Pulmonary artery endothelial cell (primary cell): ENCODE data around the gene CNNM3. TPM values are rescaled to one million over a fixed set of nuclear protein-coding genes. Genes with fewer than 3 reads are reported as not detected.
"Not testable (repeated sequence)": the region's sequence is repeated elsewhere in the genome, so short reads cannot be mapped to it uniquely, and the experiment has no call there.

ENCODE experiments used
- DNase-seq: peaks from one replicate; pipeline ENCODE4 v3.0.0-alpha.2; 2011; ENCODE audit warnings: low read depth, low spot score
- total RNA-seq: library from RNA; depleted of rRNA; stranded (reverse); fragments of >200 nt; gene quantifications from 2 replicates; pipeline ENCODE4 v1.2.3, GENCODE V29; 2014

Gene CNNM3
- total RNA-seq, 1 donor from 2014 or later, result 8.4 TPM

DNA sequence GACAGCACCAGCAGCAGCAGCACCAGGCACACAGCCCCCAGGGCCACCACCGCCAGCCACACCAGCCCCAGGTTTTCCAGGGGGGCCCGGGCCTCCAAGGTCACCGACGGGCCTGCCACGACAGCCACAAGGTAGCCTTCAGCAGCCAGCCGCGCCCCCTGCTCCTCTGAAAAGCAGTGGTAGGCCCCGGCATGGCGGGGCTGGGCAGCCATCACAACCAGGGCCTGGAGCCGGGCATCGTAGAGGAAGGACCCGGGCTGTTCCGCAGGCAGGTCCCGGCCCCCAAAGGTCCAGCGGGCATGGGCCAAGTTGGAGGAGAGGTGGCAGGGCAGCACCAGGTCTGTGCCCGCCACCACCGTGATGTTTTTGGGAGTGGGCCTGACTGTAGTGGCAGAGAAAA is 45.0 kb downstream of the CNNM3 start:
- DNase-seq, result no peak

DNA sequence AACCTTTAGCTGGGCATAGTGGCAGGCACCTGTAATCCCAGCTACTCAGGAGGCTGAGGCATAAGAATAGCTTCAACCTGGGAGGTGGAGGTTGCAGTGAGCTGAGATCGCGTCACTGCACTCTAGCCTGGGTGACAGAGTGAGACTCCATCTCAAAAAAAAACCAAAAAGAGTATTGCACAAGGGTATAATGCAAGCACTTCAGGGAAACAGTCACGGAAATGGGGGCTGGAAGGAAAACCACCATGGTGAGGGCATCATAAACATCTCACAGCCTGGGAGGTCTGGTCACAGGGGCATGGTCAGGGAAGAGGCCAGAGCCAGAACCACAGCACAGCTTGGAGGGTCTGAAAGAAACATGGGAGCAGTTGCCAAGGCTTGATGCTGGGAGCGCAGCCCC is 47.0 kb downstream of the CNNM3 start:
- DNase-seq, result not testable (repeated sequence)

DNA sequence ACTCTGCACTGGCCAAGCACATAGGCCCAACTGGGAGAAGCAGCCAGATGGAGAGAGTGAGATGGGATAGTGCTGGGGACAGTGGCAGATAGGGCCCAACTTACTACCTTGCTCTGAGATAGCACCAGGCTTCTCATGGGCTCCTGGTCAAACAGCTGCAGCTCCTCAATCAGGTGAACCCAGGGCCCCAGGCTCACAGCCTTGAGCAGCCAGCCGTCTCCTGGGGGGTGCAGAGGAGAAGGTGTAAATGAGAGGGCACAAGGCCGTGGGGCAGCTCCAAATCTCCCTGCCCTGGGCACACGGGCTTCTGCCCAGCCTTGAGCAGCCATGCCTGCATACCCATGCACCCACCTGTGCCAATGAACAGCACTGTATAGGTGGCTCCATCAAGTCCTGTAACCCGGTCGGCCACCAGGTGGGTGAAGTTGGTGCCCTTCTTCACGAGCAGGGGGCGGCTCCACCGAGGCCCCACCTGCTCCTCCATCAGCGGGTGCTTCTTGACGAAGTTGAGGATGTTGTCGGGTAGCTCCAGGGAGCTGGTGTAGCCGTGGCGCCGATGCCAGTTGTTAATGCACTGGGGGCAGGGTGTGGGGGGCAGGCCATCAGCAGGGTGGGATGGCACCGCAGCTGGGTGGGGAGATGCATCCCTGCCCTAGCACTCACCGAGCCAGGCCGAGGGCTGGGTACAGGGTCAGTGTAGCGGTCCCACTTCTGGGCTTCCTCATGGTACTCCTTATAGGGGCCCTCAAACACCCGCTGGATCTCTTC is 47.7 kb downstream of the CNNM3 start:
- DNase-seq, result no peak

DNA sequence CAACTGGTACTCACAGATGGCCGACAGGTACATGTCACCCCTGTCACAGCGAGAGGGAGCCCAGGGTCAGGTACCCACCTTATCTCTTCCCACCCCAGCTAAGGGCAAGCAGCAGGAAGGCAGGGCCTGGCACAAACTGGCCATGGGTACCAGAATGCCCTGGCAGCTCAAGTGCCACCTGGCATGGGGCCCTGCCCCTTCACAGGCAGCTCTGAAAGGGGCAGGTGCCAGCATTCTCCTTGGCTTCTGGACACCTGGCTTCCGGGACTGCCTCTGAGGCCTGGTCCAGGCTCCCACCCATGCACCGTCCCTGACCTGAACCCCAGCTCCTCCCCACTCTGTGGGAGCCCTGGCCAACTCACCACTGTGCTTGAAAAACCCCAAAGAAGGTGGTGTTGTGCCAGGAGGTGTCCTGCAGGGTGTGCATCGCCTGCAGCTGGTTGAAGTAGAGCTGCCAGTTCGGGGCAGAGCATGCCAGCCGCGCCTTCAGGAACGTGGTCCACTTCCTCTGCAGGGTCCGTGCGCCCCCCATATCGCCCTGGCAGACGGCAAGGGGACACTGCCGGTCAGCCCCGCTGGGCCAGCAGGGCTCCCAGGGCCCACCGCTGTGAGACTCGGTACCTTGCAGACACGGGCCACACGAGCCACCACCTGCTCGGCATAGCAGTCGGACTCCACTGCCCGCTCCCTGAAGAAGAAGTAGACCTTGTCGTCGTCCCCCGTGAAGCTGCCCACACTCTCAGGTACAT is 48.4 kb downstream of the CNNM3 start:
- DNase-seq, result no peak

DNA sequence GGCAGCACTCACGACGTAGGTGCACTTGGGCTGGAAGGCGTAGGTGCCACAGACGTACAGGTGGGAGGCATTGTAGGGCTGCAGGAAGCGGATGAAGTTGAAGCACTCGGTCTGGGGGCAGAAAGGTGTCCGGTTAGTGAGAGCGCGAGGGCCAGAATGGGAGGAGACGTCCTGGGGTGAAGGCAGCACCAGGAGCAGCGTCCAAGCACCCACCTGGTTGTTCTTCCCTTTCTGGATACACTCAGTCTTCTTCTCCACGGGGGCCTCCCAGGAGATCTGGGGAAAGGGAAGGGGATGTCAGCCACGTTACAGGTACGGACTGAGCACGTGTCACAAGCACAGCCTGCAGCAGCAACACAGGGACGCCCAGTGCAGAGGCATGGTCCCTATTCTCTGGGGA is 49.6 kb downstream of the CNNM3 start:
- DNase-seq, result no peak

DNA sequence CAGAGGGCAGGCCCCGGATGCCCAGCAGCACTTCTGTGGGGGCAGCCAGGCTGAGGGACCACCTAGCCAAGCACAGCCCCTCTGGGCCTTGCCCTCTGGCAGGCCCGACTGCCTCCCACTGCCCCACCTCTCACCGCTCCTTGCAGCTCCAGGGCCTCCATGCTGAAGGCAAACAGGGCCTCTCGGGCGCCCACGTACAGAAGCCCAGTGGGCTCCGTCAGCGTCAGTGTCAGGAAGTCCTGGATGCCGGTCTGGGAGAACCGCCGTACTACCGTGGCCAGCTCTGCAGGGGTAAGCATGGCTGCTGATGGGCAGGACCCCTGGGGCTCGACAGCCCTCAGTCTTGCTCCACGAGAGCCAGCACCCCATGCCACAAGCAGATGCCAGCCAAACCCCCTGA is 50.1 kb downstream of the CNNM3 start:
- no peak for DNase-seq

DNA sequence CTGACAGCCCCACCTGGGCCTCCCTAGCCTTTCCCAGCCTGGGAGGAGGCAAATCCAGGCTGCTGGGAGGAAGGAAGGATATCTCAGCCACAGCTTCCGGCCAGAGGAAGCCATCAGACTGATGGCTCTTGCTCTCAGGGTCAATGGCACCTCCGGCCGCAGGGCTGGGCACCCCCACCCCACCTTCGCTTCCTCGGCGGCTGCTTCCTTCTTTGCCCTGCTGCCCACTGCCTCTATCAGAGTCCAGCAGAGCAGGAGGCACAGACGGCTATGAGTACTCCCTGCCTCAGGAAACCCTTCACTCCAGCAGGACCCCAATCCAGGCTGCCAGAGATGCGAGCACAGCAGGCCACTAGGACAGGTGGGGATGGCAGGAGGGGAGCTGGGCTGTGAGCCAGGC is 50.5 kb downstream of the CNNM3 start:
- no peak for DNase-seq

DNA sequence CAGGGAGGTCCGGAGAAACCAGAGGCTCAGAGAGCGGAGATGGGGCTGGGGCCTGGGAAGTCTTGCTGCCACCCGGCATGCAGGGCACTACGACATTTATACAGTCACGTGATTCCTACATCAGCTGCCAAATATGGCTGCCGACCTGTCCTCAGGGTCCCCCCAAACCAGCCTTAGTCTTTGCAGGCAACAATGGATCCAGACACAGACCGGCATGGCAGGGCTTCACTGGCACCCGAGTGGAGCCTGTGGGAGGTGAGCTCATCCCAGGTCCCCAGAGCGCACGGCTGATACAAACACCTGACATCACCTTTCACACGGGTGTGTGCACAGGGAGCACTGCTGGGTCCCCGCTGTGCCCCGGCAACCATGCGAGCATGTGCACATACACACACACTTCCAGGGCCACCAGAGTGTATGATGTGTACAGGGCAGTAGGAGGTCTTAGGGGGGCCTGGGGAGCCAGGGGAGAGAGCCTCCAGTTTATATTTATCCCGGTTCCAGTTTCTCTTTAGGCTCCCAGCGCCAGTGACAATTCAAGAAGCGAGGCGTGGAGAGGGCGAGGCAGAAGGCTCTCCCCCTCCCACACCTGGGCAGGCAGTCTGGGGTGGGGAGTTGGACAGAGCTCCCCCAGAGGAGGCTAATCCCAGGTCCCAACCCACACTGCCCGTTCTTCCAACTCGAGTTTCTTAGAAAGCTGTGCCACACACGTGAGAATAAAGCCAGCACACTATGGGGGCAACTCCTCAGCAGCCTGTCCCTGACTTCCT is 51.1 kb downstream of the CNNM3 start:
- DNase-seq, result no peak

DNA sequence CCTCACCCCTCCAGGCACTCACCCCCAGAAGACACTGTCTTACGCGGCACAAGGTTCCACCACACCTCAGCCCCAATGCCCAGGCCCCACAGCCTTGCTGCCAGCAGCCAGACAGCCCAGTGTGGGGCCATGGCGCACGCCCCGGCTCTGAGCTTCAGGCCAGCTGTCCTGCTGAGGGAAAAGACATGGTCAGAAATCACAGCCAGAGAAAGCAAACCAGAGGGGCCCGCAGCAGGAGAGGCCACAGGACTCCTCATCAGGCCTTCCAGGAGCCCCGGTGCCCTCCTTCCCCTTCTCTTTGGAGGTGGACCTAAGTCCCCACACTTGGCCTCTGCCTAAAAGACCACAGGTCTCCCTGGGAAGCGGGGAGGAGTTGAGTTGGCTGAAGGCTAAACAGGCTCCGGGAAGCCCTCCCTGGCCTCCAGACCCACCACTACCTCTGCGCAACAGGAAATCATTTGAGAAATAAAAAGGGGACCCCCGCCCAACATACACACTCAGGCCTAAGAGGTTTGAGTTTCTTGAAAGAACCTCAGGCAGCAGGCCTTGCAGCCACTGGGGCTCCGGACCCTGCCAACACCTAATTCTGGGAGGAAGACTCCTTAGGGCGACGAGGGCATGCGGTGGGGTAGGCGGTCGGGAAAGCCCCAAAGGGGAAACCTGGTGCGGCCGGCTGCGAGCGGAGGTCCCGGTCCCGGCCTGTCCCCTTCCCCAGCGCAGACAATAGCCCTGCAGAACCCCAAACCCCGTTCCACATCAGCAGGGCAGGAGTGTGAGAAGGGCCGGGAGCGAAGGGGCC is 51.9 kb downstream of the CNNM3 start:
- DNase-seq, result no peak

DNA sequence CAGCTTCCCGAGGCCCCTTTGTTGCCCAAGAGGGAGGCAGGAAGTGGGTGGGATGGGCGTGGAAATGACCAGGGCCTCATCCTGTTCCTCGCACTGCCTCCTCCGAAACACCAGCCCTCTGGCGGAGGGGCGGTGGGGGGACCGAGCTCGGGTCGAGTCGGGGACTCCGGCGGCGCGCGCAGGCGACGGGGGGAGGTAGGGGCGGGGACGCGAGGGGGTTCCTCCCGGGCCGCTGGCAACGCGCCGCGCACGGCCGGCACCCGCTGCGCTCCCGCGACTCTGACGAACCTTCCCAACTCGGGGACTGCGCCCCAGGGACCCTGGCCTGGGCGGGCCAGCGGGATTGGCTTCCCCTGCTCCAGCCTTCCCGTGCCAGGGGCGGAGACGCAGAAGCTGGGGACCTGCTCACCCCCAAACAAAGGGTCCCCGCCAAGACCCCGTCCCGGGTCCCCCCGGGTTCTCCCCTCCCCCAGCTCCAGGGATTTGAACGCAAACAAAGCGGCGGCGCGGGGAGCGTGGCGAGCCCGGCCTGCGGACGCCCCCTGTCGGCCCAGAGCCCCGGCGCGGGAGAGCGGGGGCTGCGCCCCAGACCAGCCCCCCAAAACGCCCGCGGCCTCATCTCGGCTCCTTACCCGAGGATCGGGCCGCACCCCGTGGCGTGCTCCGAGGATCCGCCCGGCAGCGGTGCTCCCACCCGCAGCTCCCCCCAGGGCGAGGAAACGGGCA is 52.6 kb downstream of the CNNM3 start:
- DNase-seq, result no peak

DNA sequence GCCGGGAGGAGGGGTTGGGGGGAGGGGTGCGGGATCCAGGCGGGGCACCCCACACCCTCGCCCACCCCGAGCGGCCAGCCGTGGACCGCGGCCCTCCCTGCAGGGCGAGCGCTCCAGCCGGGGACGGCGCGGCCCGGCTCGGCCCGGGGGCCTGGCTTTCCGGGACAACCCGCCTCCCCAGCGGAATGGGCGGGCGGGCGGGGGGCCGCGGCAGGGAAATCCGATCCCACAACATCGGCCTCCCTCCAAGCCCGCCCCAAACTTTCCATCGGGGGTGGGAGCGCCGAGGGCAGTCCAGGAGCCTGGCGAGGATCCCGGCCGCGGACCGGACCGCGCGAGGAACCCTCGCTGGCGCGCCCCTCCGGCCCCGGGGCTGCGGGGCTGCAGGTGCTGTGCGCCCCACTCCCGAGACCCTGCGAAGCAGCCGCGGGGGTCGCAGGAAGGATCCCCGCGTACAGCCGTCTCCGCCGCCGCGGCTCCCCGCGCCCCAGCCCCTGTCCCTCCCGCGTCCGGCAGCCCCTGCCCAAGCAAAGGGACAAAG is 53.3 kb downstream of the CNNM3 start:
- no peak for DNase-seq

DNA sequence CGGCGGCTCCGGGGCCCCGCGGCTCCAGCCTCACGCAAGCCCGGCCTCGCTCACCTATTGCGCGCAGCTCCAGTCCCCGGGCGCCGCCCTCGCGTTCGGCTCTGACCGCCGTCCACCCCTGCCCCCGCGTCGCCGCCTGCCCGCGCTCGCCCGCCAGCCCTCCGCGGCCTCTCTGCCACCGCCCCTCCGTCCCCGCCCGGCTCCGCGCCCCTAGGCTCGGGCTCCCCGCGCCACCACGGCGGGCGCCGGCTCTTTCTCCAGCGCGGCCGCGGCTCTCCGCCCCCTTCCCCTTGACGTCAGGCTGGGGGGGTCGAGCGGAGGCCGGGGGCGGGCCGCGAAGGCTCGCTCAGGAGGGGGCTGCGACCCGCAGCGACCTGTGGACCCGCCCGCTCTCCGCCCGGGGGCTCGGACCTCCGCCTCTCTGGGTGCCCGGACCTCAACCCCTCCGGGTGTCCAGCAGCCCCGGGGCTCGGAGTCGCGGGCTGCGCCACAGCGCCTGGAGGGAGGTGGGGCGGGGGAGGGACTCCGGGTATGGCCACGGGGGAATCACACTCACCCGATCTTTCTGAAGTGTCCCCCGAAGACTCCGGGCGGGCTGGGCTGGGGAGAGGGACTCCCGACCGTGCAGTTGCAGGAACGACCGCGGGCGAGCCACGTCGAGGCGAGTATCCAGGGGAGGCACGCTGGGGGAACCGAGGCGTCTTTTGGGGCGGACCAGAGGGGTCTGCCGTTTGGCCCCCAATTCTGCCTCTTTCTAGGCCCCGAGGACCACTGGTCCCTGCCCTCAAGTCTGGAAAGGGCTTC is 54.0 kb downstream of the CNNM3 start, which contains the start of gene SEMA4C:
Gene SEMA4C, minus strand, starts transcription at position 259 of the 804 bp plus-strand sequence. CDS start 2,194 bp downstream, outside the sequence.
- DNase-seq, result no peak

DNA sequence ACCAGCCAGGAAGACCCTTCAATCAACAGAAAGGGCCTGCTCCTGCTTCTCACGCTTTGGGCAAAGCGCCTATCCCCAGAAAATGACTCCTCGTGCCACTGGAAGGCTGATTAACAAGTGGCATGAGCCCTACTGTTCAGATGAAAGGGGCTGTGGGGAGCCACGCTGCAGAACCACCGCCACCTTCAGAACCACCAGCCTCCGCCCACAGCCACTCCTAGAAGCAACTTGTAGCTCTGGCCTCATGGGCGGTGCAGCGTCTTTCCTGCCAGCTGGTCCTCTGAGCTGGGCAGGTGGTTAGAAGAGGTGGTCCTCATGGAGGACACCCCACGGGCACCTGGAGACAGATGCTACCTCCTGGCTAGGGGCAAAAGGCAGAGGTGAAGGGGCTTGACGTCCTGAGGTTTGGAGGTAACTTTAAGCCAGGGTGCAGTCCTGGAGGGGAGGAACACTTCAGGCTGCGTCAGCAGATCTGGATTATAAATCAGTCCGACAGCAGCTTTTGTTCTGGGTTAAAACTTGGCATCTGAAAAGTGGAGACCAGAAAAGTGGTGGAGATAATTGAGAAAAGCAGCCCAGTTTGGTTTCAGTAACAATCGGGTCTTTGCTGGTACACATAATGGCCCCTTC is 54.7 kb downstream of the CNNM3 start:
- no peak for DNase-seq

DNA sequence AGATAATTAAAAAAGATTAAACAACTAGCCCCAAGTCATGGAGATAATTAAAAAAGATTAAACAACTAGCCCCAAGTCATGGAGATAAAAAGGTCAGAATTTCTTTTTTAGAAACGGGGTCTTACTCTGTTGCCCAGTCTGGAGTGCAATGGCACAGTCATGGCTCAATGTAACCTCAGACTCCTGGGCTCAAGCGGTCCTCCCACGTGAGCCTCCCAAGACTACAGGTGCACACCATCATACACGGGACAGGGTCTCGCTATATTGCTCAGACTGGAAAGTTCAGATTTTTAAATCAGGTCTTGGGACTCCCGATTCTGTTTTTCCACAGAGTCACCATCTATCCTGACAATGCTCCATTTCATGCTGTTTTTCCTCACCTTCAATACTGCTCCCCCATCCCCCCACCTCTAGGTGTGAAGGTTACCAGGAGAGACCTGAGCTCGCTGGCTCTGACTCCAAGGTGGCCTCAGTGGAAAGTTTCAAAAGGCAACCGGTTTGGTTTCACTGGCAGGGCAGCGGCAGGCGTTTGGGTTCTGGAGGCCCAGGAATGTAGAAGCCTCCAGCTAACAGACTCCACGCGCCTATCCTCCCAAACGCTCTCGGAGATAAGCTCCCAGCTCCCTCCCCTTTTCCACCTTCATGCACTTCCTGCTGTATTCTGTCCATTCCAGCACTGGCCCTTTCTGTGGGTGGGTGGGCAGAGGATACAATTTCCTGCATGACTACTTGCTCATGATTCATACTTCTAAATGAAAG is 56.7 kb downstream of the CNNM3 start:
- DNase-seq, result no peak

DNA sequence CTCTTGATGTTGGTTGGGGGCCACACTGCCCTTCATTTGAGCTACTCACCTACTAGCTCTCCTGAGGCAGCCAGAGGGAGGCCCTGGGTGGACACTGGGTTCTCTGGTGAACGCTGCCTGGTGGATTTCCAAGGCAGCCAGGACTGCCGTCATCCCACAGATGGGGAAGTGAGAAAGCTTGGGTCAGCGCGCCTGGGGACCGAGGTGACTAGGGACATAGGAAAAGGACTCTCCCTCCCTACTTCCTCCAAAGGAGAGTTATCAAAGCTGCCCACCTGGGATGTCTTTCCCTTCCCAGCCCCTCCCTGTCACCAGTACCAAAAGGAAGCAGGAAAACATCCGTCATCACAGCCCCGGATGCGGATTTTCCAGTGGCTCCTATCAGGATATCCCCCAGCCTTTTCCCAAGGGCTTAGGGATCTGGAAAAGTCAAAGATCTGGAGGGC is 57.6 kb downstream of the CNNM3 start:
- no peak for DNase-seq

DNA sequence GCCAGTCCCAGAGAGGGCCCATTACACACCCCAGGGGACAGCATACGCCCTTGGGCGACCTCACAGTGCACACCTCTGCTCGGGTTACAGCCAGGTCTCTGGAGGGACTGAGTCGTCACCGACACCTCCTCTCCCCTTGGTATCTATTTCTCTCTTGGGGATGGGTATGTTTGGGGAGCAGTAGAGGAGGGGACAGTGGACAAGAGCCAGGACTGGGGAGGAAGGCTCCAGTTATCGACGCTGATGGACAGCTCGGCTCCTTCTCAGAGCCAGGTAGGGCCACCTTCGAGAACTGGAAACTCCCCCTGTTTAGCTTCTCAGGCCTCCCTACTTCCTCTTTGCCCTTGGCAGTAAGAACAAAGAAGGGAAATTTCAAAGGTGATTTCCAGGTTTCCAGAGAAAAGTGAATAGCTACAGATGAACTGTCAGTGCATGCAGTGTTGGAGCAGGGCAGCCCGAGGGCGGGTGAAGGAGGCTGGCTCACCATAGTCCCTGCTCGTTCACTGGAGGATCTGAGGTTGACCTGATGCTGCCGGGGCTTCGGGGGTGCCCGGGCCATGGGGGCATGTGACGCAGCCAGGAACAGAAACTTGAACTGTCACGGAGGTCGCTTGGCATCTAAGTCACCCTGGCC is 58.2 kb downstream of the CNNM3 start:
- DNase-seq, result no peak

DNA sequence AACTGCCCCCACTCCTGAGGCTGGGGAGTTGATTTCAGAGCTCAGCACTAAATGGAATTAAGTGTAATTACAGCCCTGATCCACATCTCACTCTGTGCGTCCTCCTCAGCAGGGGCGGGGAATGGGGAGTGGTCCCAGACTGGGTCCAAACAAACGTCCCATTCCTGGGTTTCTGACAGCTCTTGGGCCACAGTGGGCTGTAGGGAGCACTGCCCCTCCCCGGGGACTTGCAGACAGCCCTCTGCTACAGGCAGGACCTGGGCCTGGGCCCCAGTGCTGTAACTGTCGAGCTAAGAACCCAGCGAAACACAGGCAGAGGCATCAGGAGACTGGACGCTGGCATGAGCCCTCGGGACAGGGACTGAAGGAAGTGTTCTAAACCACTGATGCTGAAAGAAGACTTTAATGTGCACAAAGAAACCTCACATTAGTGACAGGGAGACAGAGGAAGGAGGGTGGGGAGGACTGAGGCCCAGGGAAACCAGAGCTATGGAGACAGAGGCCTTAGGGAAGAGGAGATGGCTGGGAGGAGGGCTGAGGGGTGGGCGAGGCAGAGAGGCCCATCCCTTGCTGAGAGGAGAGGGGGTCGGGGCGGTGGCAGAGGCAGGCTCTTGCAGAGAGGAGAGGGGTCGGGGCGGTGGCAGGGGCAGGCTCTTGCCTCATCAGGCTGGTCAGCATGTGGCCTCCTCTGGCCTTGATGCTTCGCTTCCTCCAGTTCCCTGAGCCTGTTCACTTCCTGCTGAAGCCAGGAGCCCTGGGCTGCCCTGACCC is 59.6 kb downstream of the CNNM3 start:
- DNase-seq, result no peak
